Smooth muscle cell of the brain vasculature (primary cell): ENCODE measurements around the gene ASPG.
"Not testable (repeated sequence)": the region's sequence is repeated elsewhere in the genome, so short reads cannot be mapped to it uniquely, and the experiment has no call there.

Source experiments
- DNase-seq: peaks from one replicate; pipeline ENCODE4 v3.0.0-alpha.2; 2012; ENCODE audit warnings: low read depth, low spot score

Gene ASPG

GRCh38 chr14:104146651-104147345 lies 61.3 kb downstream of the ASPG start:
- DNase-seq = no peak

GRCh38 chr14:104147346-104148125 lies 62.0 kb downstream of the ASPG start:
- DNase-seq = no peak

GRCh38 chr14:104148433-104149277 lies 63.2 kb downstream of the ASPG start:
- no peak for DNase-seq

GRCh38 chr14:104149278-104149595 lies 63.7 kb downstream of the ASPG start:
- no peak for DNase-seq

- DNase-seq = peak; percentile 36
Measured at GRCh38 chr14:104149617-104150135, 64.2 kb downstream of the ASPG start.

- peak; percentile 40 for DNase-seq
Measured at GRCh38 chr14:104150136-104151025, 64.9 kb downstream of the ASPG start.

- no peak for DNase-seq
Measured at GRCh38 chr14:104151026-104151381, 65.5 kb downstream of the ASPG start.

GRCh38 chr14:104151566-104152245 lies 66.2 kb downstream of the ASPG start:
- DNase-seq = no peak

- DNase-seq = no peak
Measured at GRCh38 chr14:104152246-104152575, 66.7 kb downstream of the ASPG start.

GRCh38 chr14:104152686-104153393 lies 67.3 kb downstream of the ASPG start:
- no peak for DNase-seq

- not testable (repeated sequence) for DNase-seq
Measured at GRCh38 chr14:104153394-104153755, 67.9 kb downstream of the ASPG start.

GRCh38 chr14:104154246-104154645 lies 68.7 kb downstream of the ASPG start:
- DNase-seq = no peak

GRCh38 chr14:104155513-104155912 lies 70.0 kb downstream of the ASPG start:
- DNase-seq = no peak

GRCh38 chr14:104156142-104156541 lies 70.6 kb downstream of the ASPG start:
- DNase-seq = no peak

GRCh38 chr14:104157016-104157928 lies 71.8 kb downstream of the ASPG start:
- DNase-seq = no peak

GRCh38 chr14:104158827-104159798 lies 73.6 kb downstream of the ASPG start:
- DNase-seq = no peak

GRCh38 chr14:104159990-104160389 lies 74.5 kb downstream of the ASPG start:
- DNase-seq = no peak
